Measurements from ENCODE around the gene RPRD1B. TPM values are rescaled to one million over a fixed set of nuclear protein-coding genes. Genes with fewer than 3 reads are reported as not detected.

The RPRD1B gene
- total and polyA plus RNA-seq, 2 of the 8 experiments (the other 6 are each of a cell fraction or from before 2014, with no cell fraction given) = 10.3 to 20.9 TPM

DNA sequence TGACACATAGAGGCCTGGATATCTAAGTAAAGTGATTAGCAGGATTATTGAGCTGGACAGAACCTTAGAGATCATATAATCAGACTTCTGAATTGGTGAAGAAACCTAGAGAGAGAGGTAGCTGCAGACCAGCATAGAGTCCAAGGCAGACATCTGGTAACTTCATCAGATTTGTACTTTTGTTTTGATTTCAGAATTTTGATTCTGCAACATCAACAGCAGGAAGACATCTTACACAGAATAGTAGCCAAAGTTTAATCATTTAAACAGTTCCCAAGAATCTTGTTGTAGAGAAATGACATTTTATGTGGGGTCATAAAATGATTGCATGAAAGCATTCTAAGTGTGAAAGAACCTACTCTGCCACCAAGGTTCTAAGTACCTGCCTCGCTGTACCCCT is 39.4 kb downstream of the RPRD1B start:
- 74% methylated on average over 1 of the region's 1 CpG; no CpG with 5 or more reads in 1 of the 2 experiments for WGBS, 2 experiments (ENCODE audit: extremely low coverage in 1 of 2, insufficient coverage in 1 of 2, insufficient read length in 1 of 2, insufficient replicate concordance in 2 of 2, low coverage in 1 of 2, low lambda C conversion rate in 2 of 2, missing lambda C conversion rate in 1 of 2)
- POLR2A ChIA-PET (ENCODE audit: partially characterized antibody) = interaction anchor here (0.6 to 1.6 kb wide), 3 partner anchors 22 to 123 kb away, joined by 3 to 4 read pairs (median 3); no protein-coding TSS in a partner anchor

More for the DNA sequence above, 39.4 kb downstream of the RPRD1B start:
- peaks cover 0 to 7% of the 10 kb centered on the region in 2 experiments; a peak in 1 of 4 replicates for H3K79me2 ChIP-seq (ENCODE audit: control insufficient read depth in 1 of 2, insufficient read depth in 2 of 2, low read length in 2 of 2)
- H2AK5ac ChIP-seq (ENCODE audit: low read depth, low read length) = no peak overlapping the region
- no peak overlapping the region for H4K8ac ChIP-seq (ENCODE audit: extremely low read depth, insufficient read depth, low read length)
- H3K23ac ChIP-seq (ENCODE audit: insufficient read length) = no peak overlapping the region
- no peak overlapping the region for H2BK5ac ChIP-seq (ENCODE audit: low read depth, low read length)
- H2BK15ac ChIP-seq (ENCODE audit: low read length) = no peak overlapping the region
- H2BK120ac ChIP-seq (replicated peaks; ENCODE audit: low read depth, low read length) = no peak overlapping the region
- no peak overlapping the region for H2BK20ac ChIP-seq (ENCODE audit: low read length)
- H3K4me1 ChIP-seq (replicated peaks in 1 of 4; ENCODE audit: control insufficient read depth in 3 of 4, insufficient read depth in 4 of 4, low read length in 3 of 4) = 0 out of 7 replicates have a peak, but pooled peaks cover 0 to 2% (median 0%) of the 10 kb centered on the region in 4 experiments
- H3K36me3 ChIP-seq (ENCODE audit: control insufficient read depth in 2 of 4, insufficient read depth in 4 of 4, low read length in 3 of 4) = peaks cover 2 to 30% (median 23%) of the 10 kb centered on the region in 4 experiments
- H4K91ac ChIP-seq (replicated peaks; ENCODE audit: insufficient read length, low read length) = no peak overlapping the region
- no peak overlapping the region for H3K4me2 ChIP-seq (ENCODE audit: insufficient read depth in 1 of 2, low read depth in 2 of 2, low read length in 2 of 2)
- H3K56ac ChIP-seq (replicated peaks; ENCODE audit: insufficient read length, low read depth, low read length) = no peak overlapping the region
- H3K4me3 ChIP-seq (ENCODE audit: extremely low read depth in 1 of 4, insufficient read depth in 2 of 4, low read depth in 3 of 4, low read length in 4 of 4) = no peak overlapping the region
- no peak for DNase-seq (ENCODE audit: low read depth in 1 of 2, low spot score in 2 of 2)
- H2BK12ac ChIP-seq (ENCODE audit: low read depth, low read length) = no peak overlapping the region
- H4K20me1 ChIP-seq (replicated peaks in 1 of 2; ENCODE audit: control insufficient read depth in 1 of 2, insufficient read depth in 2 of 2, low read length in 2 of 2) = peaks cover 0 to 6% of the 10 kb centered on the region in 2 experiments
- H2AFZ ChIP-seq (ENCODE audit: low read length) = no peak overlapping the region
- no peak overlapping the region for H3K9ac ChIP-seq (replicated peaks in 1 of 4; ENCODE audit: extremely low read depth in 1 of 4, low read depth in 3 of 4, low read length in 3 of 4)
- TF ChIP-seq CREB1 (IDR thresholded peaks at IDR 0.05) = no peak
- no peak for TF ChIP-seq CBX5 (IDR thresholded peaks at IDR 0.05; ENCODE audit: low read depth, low read length)
- TF ChIP-seq SIRT6 (IDR thresholded peaks at IDR 0.05; ENCODE audit: low read length) = no peak
- TF ChIP-seq GTF2F1 (IDR thresholded peaks at IDR 0.05; ENCODE audit: borderline replicate concordance, low read depth, low read length) = no peak
- no peak for TF ChIP-seq ZNF274 (IDR thresholded peaks at IDR 0.05; ENCODE audit: borderline replicate concordance, extremely low read depth, low read length)
- TF ChIP-seq POLR2A (IDR thresholded peaks at IDR 0.05; ENCODE audit: control extremely low read depth in 1 of 2, low read depth in 2 of 2, low read length in 2 of 2) = no peak
- no peak for TF ChIP-seq CTBP2 (IDR thresholded peaks at IDR 0.05; ENCODE audit: borderline replicate concordance, insufficient read depth, insufficient read length, low read length)
- H3K18ac ChIP-seq (ENCODE audit: extremely low read depth, low read length) = no peak overlapping the region
- no peak overlapping the region for H4K5ac ChIP-seq (ENCODE audit: insufficient read length, low read depth, low read length)
- no peaks in the 10 kb centered on the region for H3K9me3 ChIP-seq (ENCODE audit: insufficient read depth in 2 of 2, low read depth in 1 of 2, low read length in 1 of 2)
- FAIRE-seq = no peak
- no peaks in the 10 kb centered on the region for H3K27me3 ChIP-seq (replicated peaks in 1 of 4; ENCODE audit: control insufficient read depth in 3 of 4, extremely low read depth in 1 of 4, insufficient read depth in 3 of 4, low read length in 3 of 4)
- CTCF ChIA-PET (ENCODE audit: partially characterized antibody) = interaction anchor here (0.6 to 6.6 kb wide), 44 partner anchors 9 to 470 kb away, joined by 3 to 109 read pairs (median 4); no protein-coding TSS in a partner anchor
- no peak overlapping the region for H3K27ac ChIP-seq (ENCODE audit: low read depth, low read length)
- H3K4ac ChIP-seq (replicated peaks; ENCODE audit: insufficient read length, low read depth, low read length) = no peak overlapping the region
- H3K14ac ChIP-seq (ENCODE audit: insufficient read length) = no peak overlapping the region
- H3K23me2 ChIP-seq (ENCODE audit: low read depth, low read length) = no peaks in the 10 kb centered on the region
- H3K79me1 ChIP-seq (ENCODE audit: low read depth, low read length) = peaks cover 8% of the 10 kb centered on the region
